ENCODE measurements around the gene WFDC1.

Gene WFDC1

DNA sequence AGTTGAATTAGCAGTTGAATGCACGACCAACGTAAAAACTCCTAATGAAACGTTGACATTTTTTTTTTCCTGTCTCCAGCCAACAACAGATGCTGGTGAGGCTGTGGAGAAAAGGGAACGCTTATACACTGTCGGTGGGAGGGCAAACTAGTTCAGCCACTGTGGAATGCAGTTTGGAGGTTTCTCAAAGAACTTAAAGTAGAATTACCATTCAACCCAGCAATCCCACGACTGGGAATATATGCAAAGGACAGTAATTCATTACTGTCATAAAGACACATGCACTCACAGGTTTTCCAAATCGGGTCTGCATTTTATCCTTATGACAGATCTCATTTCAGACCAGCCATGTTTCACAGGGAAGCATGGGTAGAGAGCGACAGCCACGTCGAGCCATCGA, 3.5 kb upstream of the WFDC1 start:
- Histone ChIP-seq H3K36me3 (ENCODE audit: control insufficient read depth, insufficient read depth, low read length) (no peaks in the 10 kb centered on the region), H3K9me3 (ENCODE audit: control insufficient read depth, insufficient read depth, low read length) (no peaks in the 10 kb centered on the region), H3K9ac (ENCODE audit: low read depth, low read length) (no peak overlapping the region), H3K4me3 (ENCODE audit: low read depth, low read length) (no peak overlapping the region), H3K27me3 (ENCODE audit: control insufficient read depth, insufficient read depth, low read length) (peaks cover 2% of the 10 kb centered on the region), H3K4me1 (ENCODE audit: control insufficient read depth, insufficient read depth, low read length) (no peaks in the 10 kb centered on the region)

DNA sequence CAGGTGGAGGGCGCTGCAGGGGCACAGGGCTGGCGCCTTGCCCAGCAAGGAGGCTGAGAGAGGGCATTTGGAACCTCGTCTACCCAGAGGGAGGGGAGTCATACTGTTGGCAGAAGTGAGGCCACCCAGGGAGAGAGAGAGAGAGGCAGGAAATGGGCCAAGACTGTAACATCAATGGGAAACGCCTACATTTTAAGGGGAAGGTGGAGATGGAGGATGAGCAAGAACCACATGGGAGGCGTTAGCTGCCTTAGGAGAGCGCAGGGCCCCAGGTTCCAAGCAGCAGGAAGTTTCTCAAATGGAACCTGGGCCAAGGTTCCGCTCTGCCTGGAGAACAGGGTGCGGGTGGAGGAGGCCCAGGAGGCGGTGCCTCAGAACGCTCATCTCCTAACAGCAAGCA, 2.7 kb upstream of the WFDC1 start:
- peaks cover 2% of the 10 kb centered on the region for H3K27me3 ChIP-seq (ENCODE audit: control insufficient read depth, insufficient read depth, low read length)
- H3K4me1 ChIP-seq (ENCODE audit: control insufficient read depth, insufficient read depth, low read length), result no peaks in the 10 kb centered on the region
- H3K36me3 ChIP-seq (ENCODE audit: control insufficient read depth, insufficient read depth, low read length), result no peaks in the 10 kb centered on the region
- H3K4me3 ChIP-seq (ENCODE audit: low read depth, low read length), result no peak overlapping the region
- no peak overlapping the region for H3K9ac ChIP-seq (ENCODE audit: low read depth, low read length)
- H3K9me3 ChIP-seq (ENCODE audit: control insufficient read depth, insufficient read depth, low read length), result no peaks in the 10 kb centered on the region

DNA sequence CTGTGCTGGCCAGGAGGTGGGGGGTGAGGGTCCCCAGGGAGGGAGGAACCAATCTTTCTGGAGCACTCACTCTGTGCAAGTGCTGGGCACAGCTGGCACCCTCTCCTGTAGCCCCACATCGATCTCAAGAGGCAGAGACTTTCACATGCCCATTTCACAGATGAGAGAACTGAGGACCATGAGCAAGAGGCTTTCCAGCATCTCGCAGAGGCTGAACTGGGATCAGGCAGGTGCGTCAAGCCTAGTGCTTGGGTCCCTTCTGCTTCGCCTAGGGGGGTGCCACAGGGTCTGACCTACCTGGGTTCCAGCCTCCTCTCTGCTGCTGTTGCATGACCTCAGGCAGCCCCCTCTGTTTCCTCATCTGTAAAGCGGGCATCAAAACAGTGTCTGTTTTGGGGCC, 1.3 kb upstream of the WFDC1 start:
- Histone ChIP-seq H3K4me3 (ENCODE audit: low read depth, low read length) (no peak overlapping the region), H3K27me3 (ENCODE audit: control insufficient read depth, insufficient read depth, low read length) (peaks cover 2% of the 10 kb centered on the region), H3K4me1 (ENCODE audit: control insufficient read depth, insufficient read depth, low read length) (no peaks in the 10 kb centered on the region), H3K9me3 (ENCODE audit: control insufficient read depth, insufficient read depth, low read length) (no peaks in the 10 kb centered on the region), H3K9ac (ENCODE audit: low read depth, low read length) (no peak overlapping the region), H3K36me3 (ENCODE audit: control insufficient read depth, insufficient read depth, low read length) (no peaks in the 10 kb centered on the region)

DNA sequence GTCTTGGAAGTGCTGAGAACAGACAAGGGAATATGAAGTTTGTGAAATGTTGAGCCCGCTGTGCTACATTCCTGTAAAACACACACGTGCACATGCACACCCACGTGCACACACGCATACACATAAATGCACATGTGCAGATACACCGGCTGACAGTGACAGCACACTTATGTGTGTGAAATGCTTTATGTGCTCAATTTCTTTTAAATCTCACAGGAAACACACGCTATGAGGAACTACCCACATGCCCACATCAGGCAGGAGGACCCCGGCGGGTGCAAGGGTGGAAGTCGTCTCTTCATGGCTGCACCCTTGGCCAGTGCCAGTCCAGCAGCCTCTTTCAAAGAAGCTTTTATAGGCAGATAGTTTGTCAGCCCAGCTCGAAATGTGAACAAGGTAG, 561 bp upstream of the WFDC1 start:
- Histone ChIP-seq H3K4me1 (ENCODE audit: control insufficient read depth, insufficient read depth, low read length) (no peaks in the 10 kb centered on the region), H3K9me3 (ENCODE audit: control insufficient read depth, insufficient read depth, low read length) (no peaks in the 10 kb centered on the region), H3K36me3 (ENCODE audit: control insufficient read depth, insufficient read depth, low read length) (no peaks in the 10 kb centered on the region), H3K4me3 (ENCODE audit: low read depth, low read length) (no peak overlapping the region), H3K27me3 (ENCODE audit: control insufficient read depth, insufficient read depth, low read length) (peaks cover 2% of the 10 kb centered on the region), H3K9ac (ENCODE audit: low read depth, low read length) (no peak overlapping the region)

DNA sequence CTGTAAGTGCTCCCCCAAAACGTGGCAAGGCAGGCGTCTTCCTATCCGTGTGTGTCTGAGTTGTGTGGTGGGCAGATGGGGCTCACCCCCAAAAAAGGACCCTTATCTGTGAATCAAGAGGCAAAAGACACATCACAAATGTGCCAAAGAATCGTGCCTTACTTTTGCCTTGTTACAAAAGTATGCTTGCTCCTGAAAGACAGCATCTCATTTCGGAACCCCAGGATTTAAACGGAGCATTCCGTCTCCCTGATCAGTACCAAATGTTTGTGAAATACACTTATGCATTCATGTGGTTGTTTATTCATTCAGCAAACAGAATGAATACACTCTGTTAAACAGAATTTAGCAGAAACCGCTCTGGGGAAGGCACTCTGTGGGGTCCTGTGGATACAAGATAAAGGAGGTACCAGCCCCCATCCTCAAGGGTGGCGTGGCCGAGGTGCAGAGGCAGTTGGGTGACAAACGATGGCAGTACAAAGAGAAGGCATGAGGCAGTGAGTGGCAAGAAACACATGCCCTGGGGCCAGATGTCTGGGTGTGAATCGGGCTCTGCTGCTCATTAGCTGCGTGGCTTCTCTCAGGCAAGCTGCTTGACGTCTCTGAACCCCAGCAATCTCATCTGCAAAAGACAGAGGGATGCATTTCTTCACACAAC, 654 bp downstream of the WFDC1 start:
- Histone ChIP-seq H3K4me3 (ENCODE audit: low read depth, low read length) (no peak overlapping the region), H3K9ac (ENCODE audit: low read depth, low read length) (no peak overlapping the region), H3K36me3 (ENCODE audit: control insufficient read depth, insufficient read depth, low read length) (no peaks in the 10 kb centered on the region), H3K9me3 (ENCODE audit: control insufficient read depth, insufficient read depth, low read length) (no peaks in the 10 kb centered on the region), H3K4me1 (ENCODE audit: control insufficient read depth, insufficient read depth, low read length) (peaks cover 8% of the 10 kb centered on the region), H3K27me3 (ENCODE audit: control insufficient read depth, insufficient read depth, low read length) (peaks cover 2% of the 10 kb centered on the region)

DNA sequence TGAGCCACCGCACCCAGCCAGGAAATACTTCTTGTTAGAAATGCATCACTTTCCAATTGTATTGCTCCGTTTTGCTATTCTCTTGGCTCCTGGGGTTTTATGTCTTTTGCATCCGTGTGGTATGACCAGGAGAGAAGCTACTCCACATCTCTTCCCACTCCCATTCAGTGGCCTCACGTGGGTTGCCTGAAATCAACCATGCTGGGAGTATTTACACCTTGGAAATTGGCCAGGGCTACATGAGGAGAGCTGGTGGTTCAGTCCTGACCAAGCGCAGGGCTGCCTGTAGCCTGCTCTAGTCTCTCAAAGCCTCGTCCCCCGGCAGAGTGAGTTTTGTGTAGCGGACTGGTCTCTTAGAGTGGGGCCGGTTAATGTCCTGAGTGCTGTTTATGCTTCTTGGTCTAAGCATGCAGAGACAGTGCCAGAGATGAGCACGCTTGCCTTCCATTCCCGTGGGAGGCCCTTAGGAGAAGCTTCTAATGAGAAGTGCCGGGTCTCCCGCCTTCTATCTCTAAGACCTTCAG, 3.8 kb downstream of the WFDC1 start:
- Histone ChIP-seq H3K4me1 (ENCODE audit: control insufficient read depth, insufficient read depth, low read length) (peaks cover 9% of the 10 kb centered on the region), H3K36me3 (ENCODE audit: control insufficient read depth, insufficient read depth, low read length) (no peaks in the 10 kb centered on the region), H3K27me3 (ENCODE audit: control insufficient read depth, insufficient read depth, low read length) (no peaks in the 10 kb centered on the region), H3K4me3 (ENCODE audit: low read depth, low read length) (no peak overlapping the region), H3K9me3 (ENCODE audit: control insufficient read depth, insufficient read depth, low read length) (no peaks in the 10 kb centered on the region), H3K9ac (ENCODE audit: low read depth, low read length) (no peak overlapping the region)

DNA sequence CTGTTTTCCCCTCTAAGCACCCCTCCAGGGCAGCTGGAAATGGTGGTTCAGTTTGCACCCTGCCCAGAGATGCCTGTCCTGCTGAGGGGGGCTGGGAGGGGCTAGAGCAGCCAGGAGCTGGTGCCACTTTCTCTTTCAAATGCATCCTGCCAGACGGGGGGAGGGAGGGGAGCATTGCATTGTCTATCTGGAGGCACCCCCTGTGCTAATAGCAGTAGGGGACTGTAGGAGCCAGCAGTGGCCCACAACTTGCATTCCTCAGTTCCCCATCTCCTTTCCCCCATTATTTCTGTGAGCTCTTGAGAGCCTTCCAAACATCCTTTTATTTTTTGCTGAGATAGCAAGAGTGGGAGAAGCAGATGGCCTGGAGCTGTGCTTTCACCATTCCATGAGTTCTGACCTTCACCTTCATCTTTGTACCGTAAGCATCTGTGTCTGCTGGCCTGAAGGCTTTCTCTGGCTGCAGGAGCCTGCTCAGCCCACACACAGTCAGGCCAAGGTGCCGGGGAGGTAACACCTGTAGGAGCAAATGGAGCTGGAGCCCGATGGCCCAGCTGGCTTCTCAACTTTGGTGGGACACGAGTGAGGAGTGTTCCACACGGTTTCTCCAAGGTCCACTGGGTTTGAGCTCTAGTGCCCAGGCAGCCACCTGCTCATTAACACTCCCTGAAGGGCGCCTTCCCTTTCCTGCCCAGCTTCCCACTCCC, 5.2 kb downstream of the WFDC1 start:
- no peaks in the 10 kb centered on the region for H3K9me3 ChIP-seq (ENCODE audit: control insufficient read depth, insufficient read depth, low read length)
- peaks cover 9% of the 10 kb centered on the region for H3K4me1 ChIP-seq (ENCODE audit: control insufficient read depth, insufficient read depth, low read length)
- H3K4me3 ChIP-seq (ENCODE audit: low read depth, low read length), result no peak overlapping the region
- H3K27me3 ChIP-seq (ENCODE audit: control insufficient read depth, insufficient read depth, low read length), result no peaks in the 10 kb centered on the region
- no peak overlapping the region for H3K9ac ChIP-seq (ENCODE audit: low read depth, low read length)
- no peaks in the 10 kb centered on the region for H3K36me3 ChIP-seq (ENCODE audit: control insufficient read depth, insufficient read depth, low read length)

DNA sequence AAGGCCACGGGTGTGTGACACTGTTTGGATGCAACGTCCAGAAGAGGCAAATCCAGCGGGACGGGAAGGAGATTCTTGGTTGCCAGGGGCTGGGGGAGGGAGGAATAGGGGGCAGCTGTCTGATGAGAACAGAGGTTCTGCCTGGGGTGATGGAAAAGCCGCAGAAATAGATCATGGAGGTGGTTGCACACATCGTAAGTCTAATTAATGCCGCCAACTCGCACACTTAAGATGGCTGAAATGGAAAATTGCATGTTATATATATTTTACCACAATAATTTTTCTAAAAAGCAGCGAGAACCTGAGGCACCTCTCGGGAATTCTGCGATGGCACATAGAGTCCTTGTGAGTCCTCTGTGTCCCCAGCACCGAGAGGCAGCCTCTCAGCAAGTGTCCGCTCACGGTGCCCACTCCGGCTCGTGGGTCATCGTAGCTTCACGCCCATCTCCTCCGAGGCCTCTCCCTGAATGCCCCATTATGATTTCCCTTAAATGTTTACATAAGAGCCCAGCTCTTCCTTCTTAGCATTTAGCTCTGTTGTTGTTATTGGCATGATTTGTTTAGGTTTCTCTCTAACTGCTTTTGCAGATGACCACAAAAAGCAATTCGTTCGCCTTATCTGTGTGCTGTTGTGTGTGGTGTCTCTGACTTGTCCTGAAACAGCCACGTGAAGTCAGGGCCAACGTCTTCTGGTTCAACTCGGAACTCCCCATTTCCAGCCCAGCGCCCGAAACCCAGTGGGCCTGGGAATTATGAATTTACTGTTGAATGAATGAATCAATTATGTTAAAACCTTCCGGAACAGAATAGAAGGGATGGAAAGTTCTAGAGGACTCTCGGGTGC, 7.7 kb downstream of the WFDC1 start:
- H3K27me3 ChIP-seq (ENCODE audit: control insufficient read depth, insufficient read depth, low read length), result no peaks in the 10 kb centered on the region
- H3K9me3 ChIP-seq (ENCODE audit: control insufficient read depth, insufficient read depth, low read length), result no peaks in the 10 kb centered on the region
- no peak overlapping the region for H3K9ac ChIP-seq (ENCODE audit: low read depth, low read length)

DNA sequence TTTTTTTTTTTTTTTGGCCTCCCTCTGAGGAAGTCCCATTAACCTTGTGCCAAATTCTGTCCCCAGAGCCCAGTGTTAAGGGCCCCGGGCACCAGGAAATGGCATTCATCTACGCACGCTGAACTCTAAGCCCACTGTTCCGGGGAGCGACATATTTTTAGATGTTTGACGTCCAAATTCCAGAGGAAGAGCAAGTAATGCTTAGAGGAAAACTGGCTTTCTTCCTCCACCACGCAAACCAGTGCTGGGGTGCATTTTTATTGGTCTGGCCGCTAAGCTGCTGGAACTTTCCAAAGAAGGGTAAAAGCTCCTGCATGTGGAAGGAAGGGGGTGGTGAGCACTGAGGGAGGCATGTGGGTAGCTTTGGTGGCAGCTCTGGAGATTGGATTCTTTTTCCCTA, 8.3 kb downstream of the WFDC1 start:
- Histone ChIP-seq H3K4me3 (ENCODE audit: low read depth, low read length) (no peak overlapping the region), H3K27me3 (ENCODE audit: control insufficient read depth, insufficient read depth, low read length) (no peaks in the 10 kb centered on the region), H3K9me3 (ENCODE audit: control insufficient read depth, insufficient read depth, low read length) (no peaks in the 10 kb centered on the region), H3K9ac (ENCODE audit: low read depth, low read length) (no peak overlapping the region), H3K36me3 (ENCODE audit: control insufficient read depth, insufficient read depth, low read length) (no peaks in the 10 kb centered on the region), H3K4me1 (ENCODE audit: control insufficient read depth, insufficient read depth, low read length) (peaks cover 9% of the 10 kb centered on the region)

More for the DNA sequence above, 7.7 kb downstream of the WFDC1 start:
- Histone ChIP-seq H3K4me1 (ENCODE audit: control insufficient read depth, insufficient read depth, low read length) (peaks cover 9% of the 10 kb centered on the region), H3K36me3 (ENCODE audit: control insufficient read depth, insufficient read depth, low read length) (no peaks in the 10 kb centered on the region), H3K4me3 (ENCODE audit: low read depth, low read length) (no peak overlapping the region)

DNA sequence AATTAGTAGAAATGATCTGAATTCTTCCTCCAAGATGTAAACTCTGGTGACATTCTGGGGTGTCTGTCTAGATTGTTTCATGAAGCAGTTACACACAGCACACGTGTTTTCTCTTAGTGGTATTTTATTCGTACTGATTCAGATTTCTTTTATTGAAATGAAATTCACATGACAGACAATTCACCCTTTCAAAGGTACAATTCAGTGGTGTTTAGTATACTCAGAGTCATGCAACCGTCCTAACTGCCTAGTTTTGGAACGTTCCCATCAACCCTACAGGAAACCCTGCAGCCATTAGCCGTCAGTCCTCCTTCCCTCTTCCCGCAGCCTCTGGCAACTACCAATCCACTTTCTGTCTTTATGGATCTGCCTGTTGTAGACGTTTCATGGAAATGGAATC, 8.8 kb downstream of the WFDC1 start:
- Histone ChIP-seq H3K9ac (ENCODE audit: low read depth, low read length) (no peak overlapping the region), H3K9me3 (ENCODE audit: control insufficient read depth, insufficient read depth, low read length) (no peaks in the 10 kb centered on the region), H3K4me3 (ENCODE audit: low read depth, low read length) (no peak overlapping the region), H3K36me3 (ENCODE audit: control insufficient read depth, insufficient read depth, low read length) (no peaks in the 10 kb centered on the region), H3K4me1 (ENCODE audit: control insufficient read depth, insufficient read depth, low read length) (peaks cover 9% of the 10 kb centered on the region), H3K27me3 (ENCODE audit: control insufficient read depth, insufficient read depth, low read length) (no peaks in the 10 kb centered on the region)

DNA sequence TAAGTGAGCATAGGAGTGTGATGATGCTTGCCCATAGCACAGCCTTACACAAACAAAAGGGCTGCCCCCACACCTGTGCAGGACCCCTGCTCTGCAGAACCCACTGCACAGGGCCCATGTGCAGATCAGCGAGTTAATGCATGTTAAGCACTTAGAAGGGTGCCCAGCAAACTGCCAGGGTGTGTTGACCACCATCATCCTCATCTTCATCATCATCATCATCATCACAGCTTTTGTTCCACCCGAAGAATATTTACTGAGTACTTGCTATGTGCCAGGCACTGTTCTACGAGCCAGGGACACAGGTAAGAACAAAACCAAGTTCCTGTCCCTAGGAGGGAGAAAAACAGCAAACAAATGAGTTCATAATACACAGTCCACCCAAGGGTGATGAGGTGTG, 11.9 kb downstream of the WFDC1 start:
- no peak overlapping the region for H3K4me3 ChIP-seq (ENCODE audit: low read depth, low read length)
- H3K9ac ChIP-seq (ENCODE audit: low read depth, low read length), result no peak overlapping the region
- no peaks in the 10 kb centered on the region for H3K36me3 ChIP-seq (ENCODE audit: control insufficient read depth, insufficient read depth, low read length)
- no peaks in the 10 kb centered on the region for H3K27me3 ChIP-seq (ENCODE audit: control insufficient read depth, insufficient read depth, low read length)
- H3K4me1 ChIP-seq (ENCODE audit: control insufficient read depth, insufficient read depth, low read length), result no peaks in the 10 kb centered on the region
- no peaks in the 10 kb centered on the region for H3K9me3 ChIP-seq (ENCODE audit: control insufficient read depth, insufficient read depth, low read length)

All from iPS-15b (cell line).